Stomach (tissue), 9 donors: ENCODE results near the gene PDE4B. TPM values are rescaled to one million over a fixed set of nuclear protein-coding genes. Genes with fewer than 3 reads are reported as not detected.

Source experiments
- DNase-seq, 2 donors: peaks; one replicate each; pipeline versions ENCODE4 v3.0.0 to v3.0.0-alpha.2; 2013 to 2019
- H3K27ac ChIP-seq, 5 donors: fragments of 200-600 bp in 4 of 5; sonication (generic) in 4 of 5; one replicate each; pipeline ENCODE4 v1.5.1; 2013 to 2019; ENCODE audit warnings: mild to moderate bottlenecking in 1 of 5, moderate library complexity in 1 of 5
- H3K27me3 ChIP-seq, 3 donors: fragments of 200-600 bp; sonication (generic); one replicate each; pipeline ENCODE4 v1.5.1; 2017 to 2019; ENCODE audit warnings: mixed run types in 1 of 3
- H3K36me3 ChIP-seq, 4 donors: fragments of 200-600 bp; sonication (generic); 1 replicate in 3 of 4; 2 replicates in 1 of 4; pipeline ENCODE4 v1.5.1; 2016 to 2019
- H3K4me1 ChIP-seq, 4 donors: fragments of 200-600 bp; sonication (generic); one replicate each; pipeline ENCODE4 v1.5.1; 2016 to 2019
- H3K4me3 ChIP-seq, 4 donors: fragments of 200-600 bp; sonication (generic) in 3 of 4; one replicate each; pipeline ENCODE4 v1.5.1; 2016 to 2019; ENCODE audit warnings: mild to moderate bottlenecking in 1 of 4
- H3K9me3 ChIP-seq, 4 donors: fragments of 200-600 bp; sonication (generic); one replicate each; pipeline ENCODE4 v1.5.1; 2016 to 2019
- CTCF ChIP-seq, 7 experiments: fragments of 450-650 bp in 4 of 7; fragments of 200-600 bp in 3 of 7; sonication (generic) in 3 of 7; IDR thresholded peaks; one replicate each; pipeline ENCODE4 v1.5.1; 2016 to 2019; ENCODE audit warnings: antibody characterized with exemption in 7 of 7, control low read depth in 2 of 7, mild to moderate bottlenecking in 1 of 7
- EP300 ChIP-seq: sonication (generic); formaldehyde crosslinking; IDR thresholded peaks from one replicate; pipeline ENCODE4 v1.6.1; 2017; ENCODE audit warnings: antibody characterized with exemption
- POLR2A ChIP-seq, 4 donors: fragments of 450-650 bp; IDR thresholded peaks; one replicate each; pipeline ENCODE4 v1.6.1; 2016; ENCODE audit warnings: antibody characterized with exemption in 4 of 4, control low read depth in 2 of 4, mild to moderate bottlenecking in 1 of 4, moderate library complexity in 1 of 4
- POLR2AphosphoS5 ChIP-seq, 3 donors: sonication (generic); formaldehyde crosslinking; IDR thresholded peaks; one replicate each; pipeline ENCODE4 v1.6.1; 2016; ENCODE audit warnings: antibody characterized with exemption in 3 of 3
- WGBS, 5 donors: extraction: QIAGEN DNeasy Blood & Tissue Kit in 3 of 5; methylation state at CpG; one replicate each; pipeline versions ENCODE4 v1.1.5 to v1.1.7; 2013 to 2018; 5-methylcytosine and 5-hydroxymethylcytosine counted together
- intact Hi-C: fragments of 100-400 bp; cut with DNase I; formaldehyde crosslinking; loops from one replicate; pipeline ENCODE4 v1.15.1; 2023; ENCODE audit warnings: low total_unique reads
- polyA plus RNA-seq, 3 donors: library from polyadenylated mRNA; stranded (reverse); fragments of 200-250 nt; gene quantifications; one replicate each; pipeline ENCODE4 v1.2.3, GENCODE V29; 2013
- total RNA-seq, 5 donors: library from RNA; depleted of rRNA; stranded (reverse); fragments of >200 nt; gene quantifications; one replicate each; pipeline versions ENCODE4 v1.1.0 to v1.2.3, GENCODE V29; 2014 to 2016
- donor health status: healthy with polysubstance abuse.
- donor health status: Bipolar disorder and iron deficiency.
- donor health status: healthy.

PDE4B gene
- total and polyA plus RNA-seq, 8 donors: 0.45 to 34.3 (median 3.2) TPM

GRCh38 chr1:66176832-66177231 lies 384.1 kb downstream of the PDE4B start:
- Histone ChIP-seq H3K4me3 (no peak overlapping the region), H3K9me3 (no peaks in the 10 kb centered on the region), H3K27me3 (no peaks in the 10 kb centered on the region), H3K4me1 (peaks cover 0 to 43% (median 11%) of the 10 kb centered on the region in 4 donors), H3K27ac (no peak overlapping the region), H3K36me3 (no peaks in the 10 kb centered on the region)
- no peak for DNase-seq
- intact Hi-C loops: no loop called here
- TF ChIP-seq CTCF (IDR thresholded peaks at IDR 0.05) (no peak), POLR2AphosphoS5 (IDR thresholded peaks at IDR 0.05) (no peak), EP300 (no peak), POLR2A (IDR thresholded peaks at IDR 0.05) (no peak)
- 28 to 53% (median 42%) methylated on average over 1 of the region's 1 CpG for WGBS, 5 donors

DNA sequence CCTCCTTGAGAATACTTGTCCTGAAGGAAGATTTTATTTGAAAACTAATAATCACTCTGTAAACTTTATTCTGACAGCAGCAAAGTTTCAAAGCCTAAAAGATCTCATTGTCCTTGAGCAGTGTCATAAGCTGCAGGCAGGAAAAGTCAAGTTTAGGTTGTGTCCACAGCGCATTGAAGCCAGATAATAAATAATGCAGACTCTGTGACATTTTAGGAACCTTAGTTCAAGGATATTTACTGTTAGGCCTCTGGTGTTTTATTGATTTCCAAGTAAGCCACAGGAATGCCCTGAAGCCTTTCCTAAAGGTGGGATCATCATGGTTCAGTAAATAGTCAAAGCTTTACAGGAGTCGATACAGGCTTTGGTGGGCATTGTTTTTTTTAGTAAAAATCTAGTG lies 384.8 kb downstream of the PDE4B start:
- intact Hi-C loops: no loop called here
- Histone ChIP-seq H3K27ac (no peak overlapping the region), H3K36me3 (no peaks in the 10 kb centered on the region), H3K4me3 (no peak overlapping the region), H3K27me3 (no peaks in the 10 kb centered on the region), H3K4me1 (peaks cover 0 to 45% (median 13%) of the 10 kb centered on the region in 4 donors), H3K9me3 (no peaks in the 10 kb centered on the region)
- WGBS, 5 donors: 57 to 67% (median 62%) methylated on average over 2 of the region's 2 CpGs
- no peak for DNase-seq
- TF ChIP-seq EP300: no peak
- TF ChIP-seq POLR2AphosphoS5 (IDR thresholded peaks at IDR 0.05): no peak
- TF ChIP-seq POLR2A (IDR thresholded peaks at IDR 0.05): no peak
- TF ChIP-seq CTCF (IDR thresholded peaks at IDR 0.05): no peak

GRCh38 chr1:66182026-66182425 lies 389.3 kb downstream of the PDE4B start:
- no peak overlapping the region for H3K27ac ChIP-seq
- no peaks in the 10 kb centered on the region for H3K36me3 ChIP-seq
- WGBS, 5 donors: 63 to 81% (median 70%) methylated on average over 4 of the region's 4 CpGs
- H3K4me3 ChIP-seq: no peak overlapping the region
- no peaks in the 10 kb centered on the region for H3K27me3 ChIP-seq
- intact Hi-C loops: no loop called here
- no peaks in the 10 kb centered on the region for H3K9me3 ChIP-seq
- H3K4me1 ChIP-seq: peaks cover 0 to 24% (median 12%) of the 10 kb centered on the region in 4 donors
- DNase-seq: no peak
- TF ChIP-seq POLR2AphosphoS5 (IDR thresholded peaks at IDR 0.05): no peak
- TF ChIP-seq CTCF (IDR thresholded peaks at IDR 0.05): no peak
- TF ChIP-seq POLR2A (IDR thresholded peaks at IDR 0.05): no peak
- TF ChIP-seq EP300: no peak

DNA sequence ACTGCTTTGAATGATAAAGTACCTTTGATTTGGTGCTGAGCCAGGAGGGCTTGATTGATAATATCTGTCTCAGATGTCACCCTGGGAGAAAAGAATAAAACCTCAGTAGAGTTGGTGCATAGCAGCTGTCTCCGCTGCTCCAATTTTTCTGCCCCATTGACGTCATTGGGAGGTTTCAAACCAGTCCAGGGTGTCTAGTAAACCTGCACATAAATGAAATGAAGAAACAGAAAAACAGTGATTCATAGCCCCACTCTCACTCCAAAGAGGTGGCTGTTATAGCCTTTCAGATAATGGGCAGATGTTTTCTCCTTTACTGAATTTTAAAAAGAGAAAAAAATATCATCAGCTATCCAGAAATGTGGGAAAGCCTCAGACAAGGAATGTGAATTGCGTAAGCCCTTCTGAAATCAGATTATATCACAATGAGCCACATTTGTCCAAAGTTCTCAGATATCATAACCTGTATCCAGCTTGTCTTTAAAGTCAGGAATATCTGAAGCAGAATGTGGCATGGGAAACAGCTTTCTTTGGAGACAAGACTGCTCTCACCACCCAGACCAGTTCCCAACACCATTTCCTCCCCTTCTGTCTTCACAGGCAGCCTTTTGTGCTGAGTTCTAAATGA lies 390.0 kb downstream of the PDE4B start:
- Histone ChIP-seq H3K36me3 (no peaks in the 10 kb centered on the region), H3K9me3 (no peaks in the 10 kb centered on the region), H3K27ac (peak overlapping the region in 1 of 5 donors; percentile 53), H3K27me3 (no peaks in the 10 kb centered on the region), H3K4me3 (no peak overlapping the region), H3K4me1 (peaks cover 0 to 20% (median 12%) of the 10 kb centered on the region in 4 donors)
- TF ChIP-seq POLR2AphosphoS5 (IDR thresholded peaks at IDR 0.05): no peak
- TF ChIP-seq POLR2A (IDR thresholded peaks at IDR 0.05): no peak
- TF ChIP-seq EP300: no peak
- no peak for TF ChIP-seq CTCF (IDR thresholded peaks at IDR 0.05)
- DNase-seq: peak in 1 of 2 donors; percentile 64
- WGBS, 5 donors: 53 to 66% (median 57%) methylated on average over 3 of the region's 3 CpGs
- intact Hi-C loops: no loop called here
